AG09319 (cell line): ENCODE data around the gene RBKS.

Source experiments
- DNase-seq: peaks from one replicate; pipeline ENCODE4 v3.0.0-alpha.2; 2010; ENCODE audit warnings: low read depth; ENCODE audit errors: extremely low read depth
- TF ChIP-seq, protein P1 (sequence below): IDR thresholded peaks from 2 replicates; pipeline ENCODE4 v1.5.1; 2011; ENCODE audit warnings: low read depth, mild to moderate bottlenecking, inconsistent platforms, low read length, moderate library complexity

RBKS gene

DNA sequence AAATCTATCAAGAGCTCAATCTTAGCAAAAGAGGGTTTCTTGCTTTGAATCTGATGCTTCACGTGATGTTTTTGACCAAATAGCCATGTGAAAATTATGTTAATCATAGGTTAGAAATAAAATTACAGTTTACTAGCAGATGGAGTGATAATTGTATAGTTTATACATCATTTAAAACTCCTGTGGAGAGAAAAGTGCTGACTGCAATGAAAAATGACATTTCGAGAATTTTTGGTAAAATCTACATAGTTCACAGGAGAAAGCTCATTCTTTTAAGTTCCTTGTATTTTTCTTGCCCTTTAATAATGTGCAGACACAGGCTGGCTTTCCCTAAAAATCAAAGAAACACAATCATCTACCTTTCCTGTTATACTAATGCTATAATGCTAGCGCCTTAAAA, 33.2 kb downstream of the RBKS start:
- TF ChIP-seq, protein P1, sequence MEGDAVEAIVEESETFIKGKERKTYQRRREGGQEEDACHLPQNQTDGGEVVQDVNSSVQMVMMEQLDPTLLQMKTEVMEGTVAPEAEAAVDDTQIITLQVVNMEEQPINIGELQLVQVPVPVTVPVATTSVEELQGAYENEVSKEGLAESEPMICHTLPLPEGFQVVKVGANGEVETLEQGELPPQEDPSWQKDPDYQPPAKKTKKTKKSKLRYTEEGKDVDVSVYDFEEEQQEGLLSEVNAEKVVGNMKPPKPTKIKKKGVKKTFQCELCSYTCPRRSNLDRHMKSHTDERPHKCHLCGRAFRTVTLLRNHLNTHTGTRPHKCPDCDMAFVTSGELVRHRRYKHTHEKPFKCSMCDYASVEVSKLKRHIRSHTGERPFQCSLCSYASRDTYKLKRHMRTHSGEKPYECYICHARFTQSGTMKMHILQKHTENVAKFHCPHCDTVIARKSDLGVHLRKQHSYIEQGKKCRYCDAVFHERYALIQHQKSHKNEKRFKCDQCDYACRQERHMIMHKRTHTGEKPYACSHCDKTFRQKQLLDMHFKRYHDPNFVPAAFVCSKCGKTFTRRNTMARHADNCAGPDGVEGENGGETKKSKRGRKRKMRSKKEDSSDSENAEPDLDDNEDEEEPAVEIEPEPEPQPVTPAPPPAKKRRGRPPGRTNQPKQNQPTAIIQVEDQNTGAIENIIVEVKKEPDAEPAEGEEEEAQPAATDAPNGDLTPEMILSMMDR: no peak
- DNase-seq: no peak

DNA sequence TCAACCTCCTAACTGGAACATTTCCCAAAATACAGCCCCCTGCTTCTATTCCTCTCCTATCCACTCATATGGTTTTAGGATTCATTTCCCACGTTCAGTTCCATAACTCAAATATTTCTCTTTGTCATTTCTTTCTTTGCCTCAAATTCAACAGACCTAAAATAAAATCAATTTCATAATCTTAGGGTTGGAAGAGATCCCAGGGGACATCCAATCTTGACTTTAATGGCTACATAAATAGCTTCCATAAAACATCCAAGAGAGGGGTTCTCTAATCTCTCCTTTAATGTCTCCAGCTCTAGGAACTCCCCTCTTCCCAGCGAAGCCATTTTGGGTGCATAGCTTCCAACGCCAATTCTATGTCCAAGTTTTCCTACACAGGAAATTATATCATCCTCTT, 33.8 kb downstream of the RBKS start:
- DNase-seq: no peak
- TF ChIP-seq, protein P1: no peak

DNA sequence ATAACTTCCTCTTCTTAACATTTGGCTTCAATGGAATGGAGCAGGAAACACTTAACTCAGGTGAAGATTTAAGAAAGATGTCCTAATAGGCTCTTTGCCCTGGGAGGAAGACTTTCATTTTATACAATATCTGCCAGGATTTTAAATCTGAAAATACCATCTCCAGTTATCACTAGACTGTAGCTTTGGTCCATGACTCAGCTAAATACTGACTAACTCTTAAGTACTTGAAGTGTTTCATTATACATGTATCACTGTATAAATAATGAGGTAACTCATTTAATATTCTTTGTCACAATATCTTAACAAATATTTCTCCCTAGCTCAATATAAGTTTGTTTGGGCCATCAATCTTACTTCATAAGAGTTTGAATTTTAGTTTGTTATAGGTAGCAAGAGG, 34.7 kb downstream of the RBKS start:
- DNase-seq: no peak
- TF ChIP-seq, protein P1: no peak

DNA sequence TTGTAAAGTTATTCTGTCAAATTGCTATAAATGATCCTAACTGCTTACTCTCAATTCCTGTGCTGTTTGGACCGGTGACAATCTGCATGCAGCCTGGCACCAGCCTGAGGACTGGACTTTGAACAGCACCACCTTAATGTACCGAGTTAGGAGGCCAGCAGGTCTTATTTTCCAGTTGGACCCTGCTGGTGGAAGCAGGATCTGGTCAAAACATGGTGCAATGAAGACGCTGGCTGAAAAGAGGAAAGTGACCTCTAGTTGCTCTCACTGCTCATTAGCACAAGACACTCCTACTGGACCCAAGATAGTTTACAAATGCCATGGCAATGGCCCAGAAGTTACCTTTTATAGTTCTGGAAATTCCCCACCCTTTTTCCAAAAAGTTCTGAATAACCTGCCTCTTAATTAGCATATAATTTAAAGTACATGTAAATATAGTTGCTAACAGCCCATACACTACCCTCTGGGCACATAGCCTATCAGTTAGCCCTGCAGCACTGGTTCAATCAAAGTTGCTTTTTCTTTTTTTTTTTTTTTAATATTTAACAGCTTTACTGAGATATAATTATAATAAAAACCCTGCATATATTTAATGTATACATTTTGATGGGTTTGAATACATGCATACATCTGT, 35.8 kb downstream of the RBKS start:
- DNase-seq: no peak
- TF ChIP-seq, protein P1: no peak

DNA sequence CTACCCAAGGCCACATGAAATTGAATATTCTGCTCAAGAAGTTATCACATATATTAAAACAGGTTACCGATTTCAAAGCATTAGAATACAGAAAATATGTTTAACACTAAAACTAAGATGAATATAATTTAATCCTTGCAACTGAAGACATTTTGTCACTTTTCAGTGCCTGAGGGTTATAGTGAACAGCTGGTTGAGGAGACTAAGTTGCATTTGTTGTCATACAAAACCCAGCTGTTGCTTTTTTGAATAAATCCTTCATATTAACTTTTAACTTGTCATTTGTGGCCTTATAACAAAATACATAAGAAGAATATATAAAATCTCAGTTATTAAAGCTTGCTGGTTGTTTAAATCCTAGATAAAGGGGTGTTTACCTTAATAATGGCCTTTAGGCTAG, 37.5 kb downstream of the RBKS start:
- TF ChIP-seq, protein P1: no peak
- no peak for DNase-seq

DNA sequence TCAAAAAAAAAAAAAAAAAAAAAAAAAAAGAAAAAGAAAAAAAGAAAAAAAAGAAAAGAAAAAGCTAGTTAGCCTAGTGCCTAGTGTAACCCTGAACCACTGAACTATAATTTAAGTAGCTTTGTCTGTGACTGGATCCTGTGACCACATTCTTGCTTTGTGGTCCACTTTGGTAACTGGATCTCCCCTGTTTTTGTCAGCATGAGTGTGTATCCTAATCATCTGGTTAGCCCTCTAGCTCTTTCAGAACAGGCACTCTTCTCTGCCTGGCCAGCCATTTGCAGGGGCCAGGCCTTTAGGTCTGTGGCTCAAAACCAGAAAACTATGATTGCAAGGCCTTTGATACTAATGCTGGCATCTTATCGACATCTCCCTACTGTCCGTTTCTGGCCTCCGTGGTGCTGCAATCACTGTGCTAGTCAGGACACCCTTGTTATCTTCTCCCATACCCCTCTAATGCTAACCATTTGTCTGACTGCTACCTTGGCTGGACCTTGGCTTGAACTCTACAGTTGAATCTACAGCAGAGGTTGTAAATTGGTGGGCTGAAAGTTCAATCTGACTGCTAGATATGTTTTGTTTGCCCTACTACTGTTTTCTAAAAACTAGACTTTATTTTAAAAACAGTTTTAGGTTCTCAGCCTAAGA, 40.5 kb downstream of the RBKS start:
- TF ChIP-seq, protein P1: no peak
- DNase-seq: no peak

DNA sequence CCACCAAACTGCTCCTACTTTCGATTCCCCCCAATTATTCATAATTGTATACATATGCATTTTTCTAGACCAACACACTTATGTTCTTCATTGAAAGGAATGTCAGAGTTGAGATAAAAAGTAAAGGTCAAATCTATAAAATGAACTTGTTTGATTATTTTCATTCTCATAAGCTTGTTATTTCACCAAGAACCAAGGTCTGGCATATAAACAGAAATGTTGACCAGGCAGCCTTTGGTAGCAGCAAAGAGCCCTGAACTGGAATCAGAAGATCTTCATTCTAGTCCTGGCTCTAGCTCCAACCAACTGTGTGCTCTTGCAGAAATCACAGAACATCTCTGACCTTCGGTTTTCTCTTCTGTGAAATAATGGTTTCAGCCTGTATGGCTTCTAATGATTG, 42.9 kb downstream of the RBKS start:
- no peak for DNase-seq
- TF ChIP-seq, protein P1: no peak
